ENCODE results near the gene MLLT10.

GRCh38 chr10:21688870-21689269 is 154.8 kb downstream of the MLLT10 start:
- no peak for TF ChIP-seq EZH2 (IDR thresholded peaks at IDR 0.05)
- TF ChIP-seq POLR2AphosphoS5 (IDR thresholded peaks at IDR 0.05; ENCODE audit: borderline replicate concordance, low read depth, low read length), result no peak
- no peak for TF ChIP-seq FOXP2 (optimal IDR thresholded peaks at IDR 0.05; ENCODE audit: control extremely low read depth, extremely low read length, insufficient read depth)
